NCI-H2107 (cell line): Measurements from ENCODE around the gene RAB6A.
"Not testable (repeated sequence)": the region's sequence is repeated elsewhere in the genome, so short reads cannot be mapped to it uniquely, and the experiment has no call there.

Experiments
- DNase-seq: peaks from one replicate; lab custom pipeline; 2025; lab: John Stamatoyannopoulos, UW

RAB6A gene

DNA sequence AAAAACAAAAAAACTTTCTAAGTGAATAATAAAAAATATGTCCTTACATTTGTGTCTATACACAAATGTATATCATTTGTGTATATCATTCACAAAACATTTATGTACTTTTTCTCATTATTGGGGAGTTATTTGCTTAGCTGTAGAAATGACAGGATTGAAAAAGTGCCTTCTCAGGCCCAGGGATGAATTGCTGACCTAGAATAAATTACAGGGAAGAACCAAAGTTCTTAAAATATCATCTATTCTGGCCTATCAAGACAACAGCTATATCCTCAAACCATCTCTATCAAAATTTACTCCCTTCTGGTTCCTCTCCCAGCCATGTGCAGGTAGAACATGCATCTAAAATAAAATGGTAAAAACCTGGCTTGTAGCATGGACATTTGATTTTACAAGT is 1.9 kb upstream of the RAB6A start:
- no peak for DNase-seq

DNA sequence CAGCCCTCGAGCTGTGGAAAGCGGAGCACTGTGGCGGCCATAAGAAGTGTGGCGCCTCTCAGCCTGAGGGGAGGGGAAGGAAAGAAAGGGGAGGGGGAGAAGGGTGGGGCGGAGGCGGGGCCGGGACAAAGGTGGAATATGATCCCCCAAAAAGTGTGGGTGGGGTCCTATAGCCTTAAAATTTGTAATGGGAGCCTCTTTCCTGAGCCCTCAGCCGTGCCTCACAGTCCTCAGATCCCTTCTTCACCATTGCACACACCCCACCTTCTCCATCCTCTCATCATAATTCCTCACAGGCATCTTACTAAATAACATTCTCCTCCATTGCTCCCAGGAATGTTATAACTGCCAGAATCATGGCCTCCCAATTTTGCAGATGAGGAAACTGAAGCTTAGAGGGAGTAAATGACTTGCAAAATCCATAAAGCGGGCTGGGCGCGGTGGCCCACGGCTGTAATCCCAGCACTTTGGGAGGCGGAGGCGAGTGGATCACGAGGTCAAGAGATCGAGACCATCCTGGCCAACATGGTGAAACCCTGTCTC is 600 bp upstream of the RAB6A start:
- no peak for DNase-seq

DNA sequence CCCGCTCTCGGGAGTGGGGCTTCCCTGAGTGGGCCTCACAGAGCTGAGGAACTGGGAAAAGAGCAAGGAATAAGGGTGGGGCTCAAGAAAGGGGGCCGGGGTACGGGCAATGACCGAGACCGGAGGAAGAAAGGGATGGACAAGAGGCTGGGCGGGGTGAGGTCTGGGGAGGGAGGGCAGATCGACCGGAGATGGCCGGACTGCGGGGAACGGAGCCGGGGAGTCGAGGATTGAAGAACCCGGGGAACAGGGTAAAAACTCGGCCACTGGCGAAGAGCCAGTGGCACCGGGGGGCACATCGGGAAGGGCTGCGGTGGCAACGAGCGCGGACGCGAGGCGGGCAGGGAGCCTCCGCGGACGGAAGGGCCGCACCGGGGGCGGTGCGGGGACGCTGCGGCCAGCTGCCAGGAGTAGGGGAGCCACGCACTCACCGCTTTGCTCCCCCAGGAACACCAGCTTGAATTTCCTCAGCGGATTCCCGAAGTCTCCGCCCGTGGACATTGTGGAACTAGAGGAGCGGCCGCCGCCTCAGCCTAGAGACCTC is 667 bp downstream of the RAB6A start:
- DNase-seq, result no peak

DNA sequence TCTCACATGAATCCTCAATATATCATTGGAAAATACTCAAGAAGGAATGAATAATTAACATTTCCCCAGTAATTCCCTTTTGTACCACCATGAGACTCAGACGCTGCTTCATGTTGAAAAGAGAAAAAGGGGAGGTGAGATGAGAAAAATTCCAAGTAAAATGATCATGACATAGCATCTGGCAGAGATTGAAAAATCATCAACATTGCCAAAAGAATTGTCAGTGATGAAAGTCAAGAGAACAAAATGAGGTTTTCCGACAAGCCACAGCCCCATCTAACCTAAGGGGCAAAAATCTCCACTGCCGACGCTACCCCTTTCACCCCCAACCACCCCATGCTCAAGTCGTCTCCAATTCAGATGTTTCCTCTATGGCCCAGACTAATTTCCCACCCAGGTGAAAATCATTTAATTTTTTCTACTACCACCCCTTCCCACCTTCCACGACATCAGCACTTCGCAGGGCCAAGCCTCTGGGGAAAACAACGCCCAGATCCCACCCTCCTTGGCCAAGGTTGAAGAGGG is 1.2 kb downstream of the RAB6A start:
- no peak for DNase-seq

DNA sequence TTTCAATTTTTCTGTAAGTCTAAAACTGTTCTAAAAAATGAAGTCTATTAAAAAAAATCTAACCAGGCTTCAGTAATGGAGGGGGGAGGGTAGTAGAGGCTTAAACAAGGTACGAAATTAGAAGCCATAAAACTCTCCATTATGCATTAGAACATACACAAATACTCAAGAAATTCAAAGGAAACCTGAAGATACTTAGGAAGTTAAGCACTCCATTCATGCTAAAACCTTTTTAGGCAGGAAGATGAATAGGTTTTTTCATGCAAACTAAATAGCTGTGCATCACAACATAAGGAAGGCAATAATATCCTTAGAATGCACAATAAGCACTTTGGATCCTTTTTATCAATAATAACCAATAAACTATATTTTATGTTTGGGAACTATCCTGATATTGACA is 2.4 kb downstream of the RAB6A start:
- no peak for DNase-seq

GRCh38 chr11:73757598-73757997 is 3.3 kb downstream of the RAB6A start:
- DNase-seq, result no peak

GRCh38 chr11:73755670-73756069 is 5.2 kb downstream of the RAB6A start:
- no peak for DNase-seq

GRCh38 chr11:73753938-73754337 is 6.9 kb downstream of the RAB6A start:
- DNase-seq, result no peak

DNA sequence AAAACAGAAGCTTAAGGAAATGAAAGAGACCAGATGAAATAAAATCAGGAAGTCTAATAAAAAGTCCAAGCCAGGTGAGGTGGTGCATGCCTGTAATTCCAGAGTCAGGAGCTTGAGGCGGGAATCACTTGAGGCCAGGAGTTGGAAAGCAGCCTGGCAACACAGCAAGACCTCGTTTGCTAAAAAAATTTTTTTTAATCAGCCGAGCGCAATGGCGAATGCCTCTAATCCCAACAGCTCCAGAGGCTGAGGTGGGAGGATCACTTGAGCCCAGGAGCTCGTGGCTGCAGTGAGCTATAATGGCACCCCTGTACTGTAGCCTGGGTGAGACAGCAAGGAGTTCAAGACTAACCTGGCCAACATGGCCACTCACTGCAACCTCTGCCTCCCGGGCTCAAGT is 8.0 kb downstream of the RAB6A start:
- DNase-seq, result no peak

- no peak for DNase-seq
Measured at GRCh38 chr11:73752216-73752867, 8.5 kb downstream of the RAB6A start.

GRCh38 chr11:73750862-73751261 is 10.0 kb downstream of the RAB6A start:
- not testable (repeated sequence) for DNase-seq

- no peak for DNase-seq
Measured at GRCh38 chr11:73750228-73750627, 10.6 kb downstream of the RAB6A start.

- DNase-seq, result no peak
Measured at GRCh38 chr11:73749118-73749517, 11.8 kb downstream of the RAB6A start.

DNA sequence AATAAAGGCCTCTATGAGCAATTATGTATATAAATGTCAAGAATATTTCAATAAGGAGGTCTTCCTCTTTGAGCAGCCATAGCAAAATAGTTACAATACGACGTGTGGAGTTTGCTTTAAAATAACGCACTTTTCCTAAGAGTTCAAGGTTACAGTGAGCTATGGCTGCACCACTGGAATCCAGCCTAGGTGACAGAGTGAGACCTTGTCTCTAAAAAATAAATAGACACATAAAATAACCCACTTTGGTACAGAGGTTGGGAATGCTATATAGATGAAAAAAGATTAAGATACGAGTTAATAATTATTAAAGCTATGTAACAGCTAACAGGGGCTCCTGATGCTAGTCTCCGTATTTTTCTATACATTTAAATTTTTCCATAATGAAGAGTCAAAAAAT is 12.6 kb downstream of the RAB6A start:
- no peak for DNase-seq

DNA sequence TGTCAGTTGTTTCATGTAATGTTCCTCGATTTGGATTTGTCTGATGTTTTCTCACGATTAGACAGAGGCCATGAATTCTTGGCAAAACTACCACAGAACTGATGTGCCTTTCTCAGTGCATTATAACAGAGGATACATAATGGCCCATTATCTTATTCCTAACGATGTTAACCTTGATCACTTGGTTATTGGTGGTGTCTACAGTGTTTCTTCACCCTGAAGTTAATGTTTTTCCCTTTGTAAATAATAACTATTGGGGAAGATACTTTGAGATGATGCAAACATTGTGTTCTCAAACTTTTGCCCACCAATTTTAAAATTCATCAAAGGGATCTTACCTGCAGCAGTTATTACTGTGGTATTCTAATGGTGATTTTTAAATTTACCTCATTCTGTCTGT is 13.1 kb downstream of the RAB6A start:
- DNase-seq, result no peak

GRCh38 chr11:73746701-73747100 is 14.2 kb downstream of the RAB6A start:
- no peak for DNase-seq

DNA sequence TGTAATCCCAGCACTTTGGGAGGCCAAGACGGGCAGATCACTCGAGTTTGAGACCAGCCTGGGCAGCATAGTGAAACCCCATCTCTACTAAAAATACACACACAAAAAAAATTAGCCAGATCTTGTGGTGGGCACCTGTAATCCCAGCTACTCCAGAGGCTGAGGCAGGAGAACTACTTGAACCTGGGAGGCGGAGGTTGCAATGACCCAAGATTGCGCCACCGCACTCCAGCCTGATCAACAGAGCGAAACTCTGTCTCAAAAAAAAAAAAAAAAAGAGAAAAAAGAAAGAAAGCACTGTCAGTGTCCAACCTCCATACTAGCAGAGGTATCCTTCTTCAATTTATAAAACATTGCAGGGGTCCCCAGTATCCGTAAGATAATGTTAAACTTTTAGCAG is 17.8 kb downstream of the RAB6A start:
- no peak for DNase-seq

DNA sequence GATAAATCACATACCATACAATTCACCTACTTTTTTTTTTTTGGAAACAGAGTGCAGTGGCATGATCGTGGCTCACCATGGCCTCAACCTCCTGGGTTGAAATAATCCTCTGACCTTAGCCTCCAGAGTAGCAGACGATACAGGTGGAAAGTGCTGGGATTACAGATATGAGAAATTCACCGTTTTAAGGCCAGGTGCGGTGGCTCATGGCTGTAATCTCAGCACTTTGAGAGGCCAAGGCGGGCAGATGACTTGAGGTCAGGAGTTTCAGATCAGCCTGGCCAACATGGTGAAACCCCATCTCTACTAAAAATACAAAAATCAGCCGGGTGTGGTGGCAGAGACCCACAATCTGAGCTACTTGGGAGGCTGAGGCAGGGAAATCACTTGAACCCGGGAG is 24.9 kb downstream of the RAB6A start:
- DNase-seq, result not testable (repeated sequence)

- no peak for DNase-seq
Measured at GRCh38 chr11:73734993-73735392, 25.9 kb downstream of the RAB6A start.

- not testable (repeated sequence) for DNase-seq
Measured at GRCh38 chr11:73734011-73734410, 26.9 kb downstream of the RAB6A start.

DNA sequence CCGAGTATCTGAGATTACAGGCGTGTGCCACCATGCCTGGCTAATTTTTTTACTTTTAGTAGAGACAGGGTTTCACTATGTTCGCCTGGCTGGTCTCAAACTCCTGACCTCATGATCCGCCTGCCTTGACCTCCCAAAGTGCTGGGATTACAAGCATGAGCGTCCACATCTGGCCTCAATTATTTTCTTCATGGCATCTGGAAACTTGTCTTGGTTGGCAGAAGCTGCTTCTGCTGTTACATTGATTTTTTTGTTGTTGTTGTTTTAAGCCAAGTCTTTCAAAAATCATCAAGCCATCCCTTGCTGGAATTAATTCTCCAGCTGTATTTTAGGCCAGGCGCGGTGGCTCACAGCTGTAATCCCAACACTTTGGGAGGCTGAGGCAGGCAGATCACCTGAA is 27.9 kb downstream of the RAB6A start:
- DNase-seq, result not testable (repeated sequence)

DNA sequence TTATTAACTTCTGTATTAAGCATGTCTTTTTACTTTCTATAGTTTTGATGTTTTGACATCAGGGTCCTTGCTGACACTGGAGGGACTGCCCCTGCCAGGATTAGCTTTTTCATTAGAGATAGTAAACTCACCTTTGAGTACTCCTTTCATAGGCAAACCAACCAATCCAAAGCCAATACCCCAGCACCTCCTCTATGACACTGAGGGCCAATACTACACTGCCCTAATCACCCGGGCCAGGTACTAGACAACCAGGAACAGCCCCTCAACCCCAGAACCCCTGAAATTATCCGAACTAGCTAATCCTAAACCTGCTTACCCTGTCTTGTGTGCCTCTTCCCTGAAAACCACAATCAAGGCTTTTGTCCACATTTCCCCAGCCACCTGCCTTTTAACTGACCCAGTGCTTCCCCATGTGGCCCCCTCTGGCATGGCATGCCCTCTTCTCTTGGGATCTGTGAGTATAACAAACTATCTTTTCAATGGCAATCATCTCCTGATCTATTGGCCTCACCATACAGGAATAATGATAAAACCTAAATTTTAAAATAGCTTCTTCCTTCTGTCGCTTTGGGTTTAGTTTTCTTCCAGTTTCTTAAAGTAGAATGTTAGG is 31.2 kb downstream of the RAB6A start:
- DNase-seq, result no peak

DNA sequence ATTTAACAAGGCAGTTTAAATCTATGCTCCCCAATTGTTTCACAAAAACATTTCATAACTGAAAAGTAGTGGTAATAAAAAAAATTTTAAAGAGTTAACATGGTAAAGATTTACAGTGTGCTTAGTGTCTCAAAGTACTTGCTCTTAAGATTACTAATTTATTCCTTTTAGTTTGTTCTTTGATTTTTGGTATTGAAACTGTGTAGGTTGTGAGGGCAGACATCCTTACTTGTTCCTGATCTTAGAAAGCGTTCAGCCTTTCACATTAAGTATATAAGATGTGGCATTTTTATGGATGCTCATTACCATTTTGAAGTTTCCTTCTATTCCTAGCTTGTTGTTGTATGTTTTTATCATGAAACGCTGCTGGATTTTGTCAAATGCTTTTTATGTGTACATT is 32.9 kb downstream of the RAB6A start:
- DNase-seq, result no peak
